Mesenchymal stem cell (in vitro differentiated cells and primary cell): Measurements from ENCODE around the gene FERMT3.

Experiments used
- DNase-seq: peaks from one replicate; pipeline ENCODE4 v3.0.0-alpha.2; 2013
- H2AFZ ChIP-seq: one replicate; pipeline ENCODE4 v1.6.1; 2013; ENCODE audit warnings: low read depth, mild to moderate bottlenecking, control low read depth, inconsistent platforms, low read length, moderate library complexity
- H2AK5ac ChIP-seq: 2 replicates; pipeline ENCODE4 v1.6.1; 2013; ENCODE audit warnings: low read length, moderate library complexity, mild to moderate bottlenecking, inconsistent platforms; ENCODE audit not compliant: severe bottlenecking
- H2BK120ac ChIP-seq: one replicate; pipeline ENCODE4 v1.6.1; 2013; ENCODE audit warnings: low read depth, mild to moderate bottlenecking, inconsistent platforms, low read length, moderate library complexity
- H2BK12ac ChIP-seq, 2 experiments: one replicate each; pipeline ENCODE4 v1.6.1; 2013; ENCODE audit warnings: inconsistent platforms in 2 of 2, low read length in 2 of 2, mild to moderate bottlenecking in 2 of 2, moderate library complexity in 2 of 2, control low read depth in 1 of 2
- H2BK15ac ChIP-seq: one replicate; pipeline ENCODE4 v1.6.1; 2013; ENCODE audit warnings: mild to moderate bottlenecking, low read depth, inconsistent platforms; ENCODE audit not compliant: poor library complexity, severe bottlenecking
- H2BK5ac ChIP-seq: 2 replicates; pipeline ENCODE4 v1.6.1; 2013; ENCODE audit warnings: low read depth, mild to moderate bottlenecking, low read length, control low read depth, inconsistent platforms; ENCODE audit not compliant: poor library complexity, severe bottlenecking
- H3K14ac ChIP-seq, 2 experiments: one replicate each; pipeline ENCODE4 v1.6.1; 2013; ENCODE audit warnings: inconsistent platforms in 2 of 2, low read length in 2 of 2, control low read depth in 1 of 2, mild to moderate bottlenecking in 1 of 2, moderate library complexity in 1 of 2
- H3K18ac ChIP-seq, 2 experiments: one replicate each; pipeline ENCODE4 v1.6.1; 2013; ENCODE audit warnings: inconsistent platforms in 2 of 2, low read length in 2 of 2, control low read depth in 1 of 2, low read depth in 1 of 2, mild to moderate bottlenecking in 1 of 2
- H3K23ac ChIP-seq, 2 experiments: one replicate each; pipeline ENCODE4 v1.6.1; 2013; ENCODE audit warnings: inconsistent platforms in 2 of 2, low read length in 2 of 2, mild to moderate bottlenecking in 2 of 2, moderate library complexity in 2 of 2, control low read depth in 1 of 2
- H3K27ac ChIP-seq: 2 replicates; pipeline ENCODE4 v1.5.1; 2013; ENCODE audit warnings: mild to moderate bottlenecking, moderate library complexity, low read length, control low read depth, inconsistent platforms; ENCODE audit not compliant: poor library complexity, severe bottlenecking
- H3K27me3 ChIP-seq, 2 experiments: 2 replicates each; pipeline versions ENCODE4 v1.6.1 to v1.7.0; 2013; ENCODE audit warnings: low read length in 2 of 2, mild to moderate bottlenecking in 2 of 2, moderate library complexity in 2 of 2, control low read depth in 1 of 2, inconsistent platforms in 1 of 2; ENCODE audit not compliant: control insufficient read depth in 1 of 2, insufficient read depth in 1 of 2
- H3K36me3 ChIP-seq, 2 experiments: 2 replicates each; pipeline versions ENCODE4 v1.6.1 to v1.7.0; 2013; ENCODE audit warnings: low read length in 2 of 2, control low read depth in 1 of 2, inconsistent platforms in 1 of 2, low read depth in 1 of 2, mild to moderate bottlenecking in 1 of 2; ENCODE audit not compliant: insufficient read depth in 2 of 2, control insufficient read depth in 1 of 2
- H3K4ac ChIP-seq, 2 experiments: one replicate each; pipeline ENCODE4 v1.6.1; 2013; ENCODE audit warnings: inconsistent platforms in 2 of 2, low read length in 2 of 2, mild to moderate bottlenecking in 2 of 2, moderate library complexity in 2 of 2, control low read depth in 1 of 2, low read depth in 1 of 2
- H3K4me1 ChIP-seq: 2 replicates; pipeline ENCODE4 v1.6.1; 2013; ENCODE audit warnings: low read depth, low read length, control low read depth; ENCODE audit not compliant: control insufficient read depth, insufficient read depth
- H3K4me2 ChIP-seq: 2 replicates; pipeline ENCODE4 v1.6.1; 2013; ENCODE audit warnings: low read length, mild to moderate bottlenecking, inconsistent platforms; ENCODE audit not compliant: poor library complexity, severe bottlenecking
- H3K4me3 ChIP-seq, 2 experiments: 2 replicates each; pipeline versions ENCODE4 v1.5.1 to v1.7.0; 2013; ENCODE audit warnings: low read length in 2 of 2, mild to moderate bottlenecking in 2 of 2, control low read depth in 1 of 2, low read depth in 1 of 2; ENCODE audit not compliant: insufficient read depth in 1 of 2
- H3K79me1 ChIP-seq: replicated peaks from 2 replicates; pipeline ENCODE4 v1.6.1; 2013; ENCODE audit warnings: mild to moderate bottlenecking, control low read depth, low read length, inconsistent platforms; ENCODE audit not compliant: poor library complexity, severe bottlenecking
- H3K9ac ChIP-seq: 2 replicates; pipeline ENCODE4 v1.7.0; 2013; ENCODE audit warnings: mild to moderate bottlenecking, low read length, moderate library complexity
- H3K9me3 ChIP-seq: 2 replicates; pipeline ENCODE4 v1.7.0; 2013; ENCODE audit warnings: mild to moderate bottlenecking, low read length; ENCODE audit not compliant: control insufficient read depth
- H4K8ac ChIP-seq: one replicate; pipeline ENCODE4 v1.6.1; 2013; ENCODE audit warnings: inconsistent platforms, mild to moderate bottlenecking, low read length, moderate library complexity
- H4K91ac ChIP-seq: one replicate; pipeline ENCODE4 v1.6.1; 2013; ENCODE audit warnings: mild to moderate bottlenecking, low read length, inconsistent platforms
- WGBS: methylation state at CpG from one replicate; pipeline ENCODE4 v1.1.7; 2013; ENCODE audit warnings: mixed read lengths; 5-methylcytosine and 5-hydroxymethylcytosine counted together

The FERMT3 gene

GRCh38 chr11:64263021-64263946, 56.8 kb downstream of the FERMT3 start:
- H3K23ac ChIP-seq: peak overlapping the region in 1 of 2 experiments; percentile 60
- WGBS: 58% methylated on average over 28 of the region's 29 CpGs
- peak; percentile 84 for DNase-seq
- peak overlapping the region; percentile 85 for H4K91ac ChIP-seq
- H2BK12ac ChIP-seq: peak overlapping the region; percentile 75
- H3K79me1 ChIP-seq: peaks cover 19% of the 10 kb centered on the region
- peak overlapping the region; percentile 80 for H4K8ac ChIP-seq
- H3K27me3 ChIP-seq: no peaks in the 10 kb centered on the region
- H2AK5ac ChIP-seq: peak overlapping the region; percentile 68
- H3K27ac ChIP-seq: peak overlapping the region; percentile 66
- H3K36me3 ChIP-seq: peaks cover 75 to 96% of the 10 kb centered on the region in 2 experiments
- H3K9me3 ChIP-seq: no peaks in the 10 kb centered on the region
- H3K9ac ChIP-seq: peak overlapping the region; percentile 1
- peak overlapping the region; percentile 34 for H2BK15ac ChIP-seq
- H3K4me3 ChIP-seq: no peak overlapping the region
- H3K14ac ChIP-seq: peak overlapping the region in 1 of 2 experiments; percentile 88
- H3K18ac ChIP-seq: peak overlapping the region; percentile 67 to 87
- H3K4me1 ChIP-seq: peaks cover 30% of the 10 kb centered on the region
- no peak overlapping the region for H2BK5ac ChIP-seq
- H2BK120ac ChIP-seq: peak overlapping the region; percentile 37
- H3K4me2 ChIP-seq: no peak overlapping the region
- H3K4ac ChIP-seq: peak overlapping the region; percentile 70 to 71
- H2AFZ ChIP-seq: no peak overlapping the region

GRCh38 chr11:64263947-64264317, 57.4 kb downstream of the FERMT3 start:
- peaks cover 36% of the 10 kb centered on the region for H3K4me1 ChIP-seq
- no peak overlapping the region for H3K4ac ChIP-seq
- peak overlapping the region; percentile 28 for H4K91ac ChIP-seq
- 96% methylated on average over 8 of the region's 8 CpGs for WGBS
- H3K23ac ChIP-seq: no peak overlapping the region
- H3K9me3 ChIP-seq: no peaks in the 10 kb centered on the region
- no peak overlapping the region for H3K4me2 ChIP-seq
- H2BK12ac ChIP-seq: peak overlapping the region in 1 of 2 experiments; percentile 32
- no peak overlapping the region for H2AFZ ChIP-seq
- peaks cover 16% of the 10 kb centered on the region for H3K79me1 ChIP-seq
- H2BK15ac ChIP-seq: peak overlapping the region; percentile 12
- no peak overlapping the region for H3K9ac ChIP-seq
- no peak overlapping the region for H2AK5ac ChIP-seq
- no peak overlapping the region for H3K14ac ChIP-seq
- no peak for DNase-seq
- H3K4me3 ChIP-seq: no peak overlapping the region
- no peak overlapping the region for H2BK5ac ChIP-seq
- no peak overlapping the region for H3K18ac ChIP-seq
- H3K27ac ChIP-seq: no peak overlapping the region
- no peak overlapping the region for H2BK120ac ChIP-seq
- H3K36me3 ChIP-seq: peaks cover 69 to 93% of the 10 kb centered on the region in 2 experiments
- H4K8ac ChIP-seq: no peak overlapping the region
- H3K27me3 ChIP-seq: no peaks in the 10 kb centered on the region

GRCh38 chr11:64264371-64264852, 57.9 kb downstream of the FERMT3 start:
- Histone ChIP-seq H3K4me2 (no peak overlapping the region), H2BK5ac (no peak overlapping the region), H3K4me3 (no peak overlapping the region), H3K4me1 (peaks cover 35% of the 10 kb centered on the region), H2BK15ac (no peak overlapping the region), H3K14ac (no peak overlapping the region), H3K36me3 (peaks cover 64 to 88% of the 10 kb centered on the region in 2 experiments), H3K27ac (no peak overlapping the region), H3K9me3 (no peaks in the 10 kb centered on the region), H3K27me3 (no peaks in the 10 kb centered on the region), H2AK5ac (no peak overlapping the region), H2BK120ac (no peak overlapping the region), H2AFZ (no peak overlapping the region), H3K18ac (no peak overlapping the region), H3K9ac (no peak overlapping the region), H3K23ac (no peak overlapping the region), H3K4ac (no peak overlapping the region), H4K91ac (no peak overlapping the region), H4K8ac (no peak overlapping the region), H2BK12ac (peak overlapping the region in 1 of 2 experiments; percentile 29), H3K79me1 (peaks cover 16% of the 10 kb centered on the region)
- 92% methylated on average over 10 of the region's 10 CpGs for WGBS
- DNase-seq: no peak
